ENCODE data around the gene OSM.
"Not testable (repeated sequence)": the region's sequence is repeated elsewhere in the genome, so short reads cannot be mapped to it uniquely, and the experiment has no call there.

The OSM gene

DNA sequence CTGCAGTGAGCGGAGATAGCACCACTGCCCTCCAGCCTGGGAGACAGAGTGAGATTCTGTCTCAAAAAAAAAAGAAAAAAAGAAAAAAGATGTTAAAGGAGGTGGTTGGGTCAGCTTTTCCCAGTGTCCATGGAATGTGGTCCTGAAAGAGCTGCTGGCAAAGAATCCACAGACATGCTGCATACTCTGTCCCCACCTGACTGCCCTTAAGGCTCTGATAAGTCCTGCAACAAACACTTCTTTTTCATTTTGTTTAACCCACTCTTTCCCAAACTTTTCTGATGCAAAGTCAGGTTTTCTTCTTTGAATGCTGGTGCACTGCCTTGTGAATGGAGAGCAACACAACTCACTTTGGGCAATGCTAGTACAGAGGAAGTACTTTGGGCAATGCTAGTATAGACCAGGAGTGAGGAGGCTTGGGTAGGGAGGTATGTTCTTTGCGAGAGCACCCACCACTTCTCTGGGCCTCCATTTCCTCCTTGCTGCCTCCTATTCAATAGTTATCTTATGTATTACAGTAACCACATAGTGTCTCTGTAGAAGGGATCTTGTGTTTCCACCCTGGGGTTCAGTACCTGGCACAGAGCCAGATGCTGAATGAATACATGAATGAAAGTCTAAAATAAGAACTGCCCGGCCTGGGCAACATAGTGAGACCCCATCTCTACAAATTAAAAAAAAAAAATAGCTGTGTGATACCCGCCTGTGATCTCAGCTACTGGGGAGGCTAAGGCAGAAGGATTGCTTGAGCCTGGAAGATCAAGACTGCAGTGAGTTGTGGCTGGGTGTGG is 39.0 kb downstream of the OSM start:
- DNase-seq (ENCODE audit: low read depth in 2 of 2): no peak

DNA sequence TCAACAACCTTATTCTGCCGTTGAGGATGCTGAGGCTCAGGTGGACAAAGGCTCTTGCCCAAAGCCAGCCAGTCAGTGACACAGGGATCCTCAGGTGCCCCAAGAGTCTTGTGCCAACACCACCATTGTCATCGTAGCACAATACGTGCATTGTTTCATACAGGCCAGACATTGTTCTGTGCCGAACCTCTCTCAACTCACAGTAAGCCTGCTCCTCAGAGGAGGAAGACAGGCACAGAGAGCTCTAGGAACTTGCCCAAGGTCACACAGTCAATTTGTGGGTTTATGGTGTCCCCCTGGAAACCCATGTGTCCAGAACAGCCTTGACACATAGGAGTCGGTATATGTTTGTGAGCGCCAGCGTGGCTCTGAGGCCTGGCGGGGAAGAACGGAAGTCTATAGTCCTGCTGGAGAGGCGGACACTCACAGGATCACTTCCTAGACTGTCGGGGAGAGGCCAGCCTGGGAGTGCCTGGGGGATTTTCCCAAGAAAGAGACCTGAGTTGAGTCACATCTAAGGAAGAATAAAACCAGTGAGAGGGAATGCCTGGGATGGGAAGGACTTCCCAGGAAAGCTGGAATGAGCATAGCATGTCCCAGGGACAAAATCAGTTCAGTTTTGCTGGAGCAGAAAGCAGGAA is 40.3 kb downstream of the OSM start:
- DNase-seq (ENCODE audit: low read depth in 2 of 2): no peak

- DNase-seq (ENCODE audit: low read depth in 2 of 2): no peak
Observed at GRCh38 chr22:30225220-30225927, 41.3 kb downstream of the OSM start.

- DNase-seq (ENCODE audit: low read depth in 2 of 2): no peak
Observed at GRCh38 chr22:30224161-30224857, 42.3 kb downstream of the OSM start.

GRCh38 chr22:30223303-30223702 is 43.3 kb downstream of the OSM start:
- DNase-seq (ENCODE audit: low read depth in 2 of 2): no peak

- DNase-seq (ENCODE audit: low read depth in 2 of 2): no peak
Observed at GRCh38 chr22:30222321-30222720, 44.3 kb downstream of the OSM start.

DNA sequence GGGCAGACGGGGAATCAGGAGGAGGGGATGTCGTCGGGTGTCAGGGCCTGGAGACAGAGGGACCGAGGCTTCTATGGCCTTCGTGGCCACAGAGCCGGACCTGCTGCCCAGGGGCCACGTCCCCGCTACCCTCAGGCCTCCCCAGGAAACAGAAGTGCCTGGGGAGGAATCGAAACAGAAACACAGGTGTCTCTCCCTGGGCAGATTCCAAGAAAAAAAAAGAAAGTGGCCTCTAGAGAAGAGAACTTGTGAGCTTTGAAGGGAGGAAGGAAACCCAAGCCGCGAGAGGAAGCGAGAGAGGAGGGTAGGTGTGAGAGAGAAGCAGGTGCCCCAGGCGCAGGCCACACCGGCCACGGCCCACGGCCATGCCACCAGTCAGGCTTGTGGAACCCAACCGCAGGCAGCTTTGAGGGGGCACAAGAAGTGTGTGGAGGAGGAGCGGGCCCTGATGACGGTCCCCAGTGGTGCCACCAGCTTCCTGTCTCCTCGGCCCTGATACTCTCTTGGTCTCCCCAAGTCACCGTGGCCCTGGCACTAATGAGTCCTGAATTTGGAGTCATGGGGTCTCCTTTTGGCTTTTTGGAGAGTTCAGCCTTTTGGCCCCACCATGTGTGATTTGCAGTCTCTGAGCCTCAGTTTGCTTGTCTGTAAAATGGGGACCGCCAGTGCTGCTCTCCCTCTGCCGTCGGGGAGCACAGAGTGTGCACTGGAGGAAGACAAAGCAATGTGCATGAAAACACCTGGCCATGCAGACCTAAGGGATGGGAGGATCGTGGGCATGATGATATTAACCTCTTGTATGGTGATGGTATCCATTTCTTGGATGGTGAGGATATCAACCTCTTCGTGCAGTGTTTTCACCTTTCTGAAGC is 45.3 kb downstream of the OSM start:
- peak; percentile 32 to 61 for DNase-seq (ENCODE audit: low read depth in 2 of 2)

DNA sequence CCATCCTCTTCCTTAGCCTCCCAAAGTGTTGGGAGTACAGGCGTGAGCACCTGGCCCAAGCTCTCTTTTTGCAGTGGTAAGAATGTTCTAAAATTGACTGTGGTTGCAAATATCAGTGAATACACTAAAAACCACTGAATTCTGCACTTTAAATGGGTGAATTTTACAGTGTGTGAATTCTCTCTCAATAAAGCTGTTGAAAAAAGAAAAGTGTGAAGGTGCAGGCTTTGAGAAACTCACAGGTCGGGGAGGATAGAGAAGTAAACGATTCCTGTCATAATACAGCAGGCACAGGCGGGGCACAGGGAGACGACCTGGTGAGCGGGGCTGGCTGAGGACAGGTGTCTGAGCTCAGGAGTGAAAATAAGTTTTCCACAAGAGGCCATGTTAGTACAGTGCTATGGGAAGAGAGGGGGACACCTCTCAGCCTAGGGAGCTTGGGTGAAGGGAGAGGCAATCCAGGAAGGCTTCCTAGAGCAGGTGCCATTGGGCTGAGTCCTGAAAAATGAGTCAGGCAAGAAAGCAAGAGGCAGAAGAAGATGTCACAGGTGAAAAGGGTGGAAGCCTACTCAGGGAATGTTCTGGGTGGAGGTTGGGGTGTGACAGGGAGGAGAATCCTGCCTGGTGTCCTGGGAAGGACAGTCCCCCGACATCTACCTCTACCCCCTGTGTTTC is 46.2 kb downstream of the OSM start:
- no peak for DNase-seq (ENCODE audit: low read depth in 2 of 2)

GRCh38 chr22:30219668-30220278 is 46.9 kb downstream of the OSM start:
- DNase-seq (ENCODE audit: low read depth in 2 of 2): no peak

DNA sequence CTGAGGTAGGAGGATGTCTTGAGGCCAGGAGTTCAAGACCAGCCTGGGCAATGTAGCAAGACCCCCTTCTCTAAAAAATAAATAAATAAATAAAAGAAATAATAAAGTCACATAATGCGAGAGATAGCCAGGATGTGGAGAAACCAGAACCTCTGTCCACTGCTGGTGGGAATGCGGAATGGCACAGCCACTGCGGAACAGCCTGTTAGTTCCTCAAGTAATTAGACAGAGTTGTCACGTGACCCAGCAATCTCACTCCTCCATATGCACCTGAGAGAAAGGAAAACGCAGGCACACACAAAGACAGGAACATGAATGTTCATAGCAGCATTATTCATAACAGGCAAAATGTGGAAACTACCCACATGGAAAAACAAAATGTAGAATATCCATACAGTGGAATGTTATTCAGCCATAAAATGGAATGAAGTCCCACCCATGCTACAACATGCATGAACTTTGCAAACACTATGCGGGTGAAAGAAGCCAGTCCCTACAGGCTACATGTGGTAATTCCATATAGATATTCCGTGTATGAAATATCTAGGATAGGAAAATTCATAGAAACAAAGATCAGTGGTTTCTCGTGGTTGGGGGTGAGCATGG is 47.5 kb downstream of the OSM start:
- no peak for DNase-seq (ENCODE audit: low read depth in 2 of 2)

- DNase-seq (ENCODE audit: low read depth in 2 of 2): no peak
Observed at GRCh38 chr22:30217698-30218560, 48.7 kb downstream of the OSM start.

- no peak for DNase-seq (ENCODE audit: low read depth in 2 of 2)
Observed at GRCh38 chr22:30216710-30217109, 49.9 kb downstream of the OSM start.

GRCh38 chr22:30216272-30216671 is 50.4 kb downstream of the OSM start:
- DNase-seq (ENCODE audit: low read depth in 2 of 2): not testable (repeated sequence)

DNA sequence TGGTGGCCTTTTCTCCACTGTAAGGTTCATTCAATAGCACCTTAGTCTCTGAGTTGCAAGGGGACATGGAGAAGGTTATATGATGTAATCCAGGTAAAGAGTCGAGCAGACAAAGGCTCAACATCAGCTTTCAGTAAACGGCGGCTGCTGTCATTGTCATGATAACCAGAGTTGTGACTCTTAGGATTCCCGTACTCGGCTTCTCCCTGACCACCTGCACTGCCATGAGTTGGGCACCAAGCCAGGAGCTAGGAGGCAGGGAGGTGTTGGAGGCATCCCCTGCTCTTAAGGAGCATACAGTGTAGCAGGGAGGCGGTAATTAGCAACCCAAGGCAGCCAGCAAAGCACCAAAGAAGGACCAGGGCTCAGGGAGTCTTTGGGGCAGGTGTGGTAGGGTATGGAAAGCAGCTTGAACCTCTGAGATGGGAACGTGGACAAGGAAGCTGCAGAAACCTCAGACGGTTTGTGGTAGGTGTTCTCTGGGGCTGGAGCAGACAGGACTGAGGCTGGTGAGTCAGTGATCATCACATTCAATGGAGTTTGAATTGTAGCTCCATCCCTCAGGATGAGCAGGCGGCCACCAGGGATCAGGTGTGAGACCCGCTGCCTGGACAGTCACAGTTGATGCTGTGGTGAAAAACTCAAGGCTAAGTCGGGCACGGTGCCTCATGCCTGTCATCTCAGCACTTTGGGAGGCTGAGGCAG is 51.8 kb downstream of the OSM start:
- no peak for DNase-seq (ENCODE audit: low read depth in 2 of 2)

- DNase-seq (ENCODE audit: low read depth in 2 of 2): no peak
Observed at GRCh38 chr22:30212996-30213441, 53.6 kb downstream of the OSM start.

Data from activated CD8-positive, alpha-beta memory T cell treated with anti-CD3 and anti-CD28 coated beads for 4 hours (primary cell).